HCT116 (cell line): ENCODE measurements around the gene TMEM132C. TPM values are rescaled to one million over a fixed set of nuclear protein-coding genes. Genes with fewer than 3 reads are reported as not detected.

Experiments used
- ATAC-seq: fragments of 200-7000 bp; cut with Tn5 transposase; 2 replicates; pipeline ENCODE4 v1.9.1; 2020; ENCODE audit warnings: mild to moderate bottlenecking, moderate library complexity
- BruUV-seq: library from RNA; stranded (reverse); fragments of 400-500 nt; replicated peaks from 2 replicates; lab custom pipeline; 2021; lab: Mats Ljungman, UMichigan
- CTCF ChIA-PET: fragments of 300-600 bp; sonication (Branson Sonifier 250); formaldehyde crosslinking; loops from one replicate; lab custom pipeline; 2021; ENCODE audit warnings: antibody characterized with exemption; lab: Charles Lee
- POLR2A ChIA-PET: fragments of 300-600, 350-600 bp; sonication (Branson Sonifier 250); formaldehyde crosslinking; loops from one replicate; lab custom pipeline; 2021; ENCODE audit warnings: antibody characterized with exemption; lab: Charles Lee
- RAD21 ChIA-PET, 2 experiments: fragments of 300-600 bp; sonication (Branson Sonifier 250); formaldehyde crosslinking; loops; one replicate each; lab custom pipeline; 2023; ENCODE audit warnings: low total read pairs in 2 of 2; ENCODE audit not compliant: uncharacterized antibody in 2 of 2, unreplicated experiment in 2 of 2, low non-redundant PET in 1 of 2; lab: Charles Lee
- DNase-seq: peaks from one replicate; pipeline ENCODE4 v3.0.0-alpha.2; 2010; ENCODE audit warnings: low read depth, low spot score
- H2AFZ ChIP-seq: fragments of 200-600 bp; shearing (Covaris generic), sonication (generic); 2 replicates; pipeline ENCODE4 v1.6.1; 2017; ENCODE audit warnings: low read depth, mixed run types, mixed read lengths, antibody characterized with exemption, low read length; ENCODE audit not compliant: poor library complexity, severe bottlenecking
- H3K27ac ChIP-seq: 2 replicates; pipeline ENCODE4 v1.5.1; 2012; ENCODE audit warnings: low read depth, low read length
- H3K27me3 ChIP-seq: fragments of 200-600 bp; sonication (generic); 2 replicates; pipeline ENCODE4 v1.6.1; 2016; ENCODE audit warnings: mixed run types, low read length, mixed read lengths; ENCODE audit not compliant: insufficient read depth
- H3K36me3 ChIP-seq, 2 experiments: fragments of 200-500 bp in 1 of 2; fragments of 200-600 bp in 1 of 2; sonication (Bioruptor generic) in 1 of 2; sonication (generic) in 1 of 2; 2 replicates each; pipeline versions ENCODE4 v1.5.1 to v1.6.1; 2014 to 2016; ENCODE audit warnings: low read length in 2 of 2, inconsistent platforms in 1 of 2, mixed read lengths in 1 of 2, mixed run types in 1 of 2; ENCODE audit not compliant: insufficient read depth in 2 of 2, control insufficient read depth in 1 of 2
- H3K4me1 ChIP-seq, 2 experiments: fragments of 200-600 bp in 1 of 2; sonication (generic) in 1 of 2; 2 replicates each; pipeline versions ENCODE4 v1.5.1 to v1.6.1; 2012 to 2017; ENCODE audit warnings: low read length in 2 of 2, inconsistent platforms in 1 of 2, mild to moderate bottlenecking in 1 of 2, mixed read lengths in 1 of 2, mixed run types in 1 of 2, moderate library complexity in 1 of 2; ENCODE audit not compliant: insufficient read depth in 2 of 2, control insufficient read depth in 1 of 2
- H3K4me2 ChIP-seq: fragments of 200-600 bp; sonication (generic); 2 replicates; pipeline ENCODE4 v1.6.1; 2017; ENCODE audit warnings: mixed run types, low read length, mixed read lengths
- H3K4me3 ChIP-seq, 2 experiments: fragments of 200-600 bp in 1 of 2; sonication (generic) in 1 of 2; replicated peaks in 1 of 2; 2 replicates each; pipeline ENCODE4 v1.5.1; 2011 to 2016; ENCODE audit warnings: low read length in 2 of 2, control low read depth in 1 of 2, low read depth in 1 of 2, mild to moderate bottlenecking in 1 of 2, mixed read lengths in 1 of 2, mixed run types in 1 of 2
- H3K79me2 ChIP-seq: fragments of 200-600 bp; sonication (generic); 2 replicates; pipeline ENCODE4 v1.6.1; 2017; ENCODE audit warnings: mild to moderate bottlenecking, mixed run types, low read length, moderate library complexity, mixed read lengths; ENCODE audit not compliant: insufficient read depth
- H3K9ac ChIP-seq: fragments of 200-600 bp; sonication (generic); 2 replicates; pipeline ENCODE4 v1.6.1; 2016; ENCODE audit warnings: low read length, mixed read lengths
- H3K9me2 ChIP-seq: fragments of 200-600 bp; sonication (generic), shearing (Covaris generic); 2 replicates; pipeline ENCODE4 v1.6.1; 2017; ENCODE audit warnings: mixed run types, mild to moderate bottlenecking, moderate library complexity; ENCODE audit not compliant: insufficient read depth
- H3K9me3 ChIP-seq, 2 experiments: fragments of 200-500 bp in 1 of 2; fragments of 200-600 bp in 1 of 2; sonication (Bioruptor generic) in 1 of 2; sonication (generic) in 1 of 2; 2 replicates each; pipeline ENCODE4 v1.6.1; 2014 to 2017; ENCODE audit warnings: low read length in 2 of 2, mixed read lengths in 2 of 2, inconsistent platforms in 1 of 2, low read depth in 1 of 2, mild to moderate bottlenecking in 1 of 2, mixed run types in 1 of 2, moderate library complexity in 1 of 2; ENCODE audit not compliant: control insufficient read depth in 1 of 2, insufficient read depth in 1 of 2
- H4K20me1 ChIP-seq: fragments of 200-600 bp; sonication (generic), shearing (Covaris generic); 2 replicates; pipeline ENCODE4 v1.6.1; 2017; ENCODE audit warnings: mixed run types, mild to moderate bottlenecking, moderate library complexity; ENCODE audit not compliant: insufficient read depth
- CTCF ChIP-seq, 3 experiments: fragments of 200-600 bp in 1 of 3; sonication (generic) in 1 of 3; IDR thresholded peaks in 2 of 3; conservative IDR thresholded peaks in 1 of 3; 2 replicates each; pipeline ENCODE4 v1.5.1; 2012 to 2017; ENCODE audit warnings: low read depth in 2 of 3, low read length in 2 of 3, antibody characterized with exemption in 1 of 3, borderline replicate concordance in 1 of 3, control low read depth in 1 of 3, mild to moderate bottlenecking in 1 of 3, mixed read lengths in 1 of 3, mixed run types in 1 of 3, moderate library complexity in 1 of 3; ENCODE audit not compliant: insufficient read depth in 1 of 3
- ELF1 ChIP-seq: IDR thresholded peaks from 2 replicates; pipeline ENCODE4 v1.6.1; 2012; ENCODE audit warnings: low read depth, borderline replicate concordance
- EZH2 ChIP-seq: fragments of 200-600 bp; sonication (generic); IDR thresholded peaks from 2 replicates; pipeline ENCODE4 v1.6.1; 2017; ENCODE audit warnings: antibody characterized with exemption, mixed run types
- EZH2phosphoT487 ChIP-seq: fragments of 200-600 bp; IDR thresholded peaks from 2 replicates; pipeline ENCODE4 v1.6.1; 2018; ENCODE audit warnings: antibody characterized with exemption, borderline replicate concordance
- FOSL1 ChIP-seq: IDR thresholded peaks from 2 replicates; pipeline ENCODE4 v1.6.1; 2012; ENCODE audit warnings: low read depth
- POLR2A ChIP-seq: IDR thresholded peaks from 2 replicates; pipeline ENCODE4 v1.7.0; 2011; ENCODE audit warnings: borderline replicate concordance; ENCODE audit not compliant: insufficient read depth, insufficient read length; ENCODE audit errors: extremely low read depth
- POLR2AphosphoS5 ChIP-seq: IDR thresholded peaks from 2 replicates; pipeline ENCODE4 v1.6.1; 2011; ENCODE audit warnings: mild to moderate bottlenecking, low read depth, low read length, moderate library complexity
- RAD21 ChIP-seq: IDR thresholded peaks from 2 replicates; pipeline ENCODE4 v1.6.1; 2012; ENCODE audit warnings: low read depth, mild to moderate bottlenecking
- SRF ChIP-seq: IDR thresholded peaks from 2 replicates; pipeline ENCODE4 v1.6.1; 2012; ENCODE audit warnings: low read depth
- TCF7L2 ChIP-seq: IDR thresholded peaks from 2 replicates; pipeline ENCODE4 v1.7.0; 2011; ENCODE audit warnings: borderline replicate concordance, inconsistent platforms; ENCODE audit not compliant: insufficient read depth, insufficient read length; ENCODE audit errors: extremely low read depth
- YY1 ChIP-seq: IDR thresholded peaks from 2 replicates; pipeline ENCODE4 v1.6.1; 2011; ENCODE audit warnings: low read length, low read depth, moderate library complexity, mild to moderate bottlenecking; ENCODE audit not compliant: insufficient replicate concordance; ENCODE audit errors: extremely low read depth
- ZBTB33 ChIP-seq: IDR thresholded peaks from 2 replicates; pipeline ENCODE4 v1.6.1; 2011; ENCODE audit warnings: mild to moderate bottlenecking, low read length, moderate library complexity; ENCODE audit not compliant: insufficient replicate concordance; ENCODE audit errors: extremely low read depth
- ZFX ChIP-seq: fragments of 450-650 bp; IDR thresholded peaks from 2 replicates; pipeline ENCODE4 v1.6.1; 2017
- ZNF274 ChIP-seq: fragments of 200-500 bp; sonication (Bioruptor generic); IDR thresholded peaks from 2 replicates; pipeline ENCODE4 v1.6.1; 2014; ENCODE audit warnings: mild to moderate bottlenecking, low read depth, low read length, inconsistent platforms
- intact Hi-C: fragments of 100-400 bp; cut with micrococcal nuclease; formaldehyde crosslinking; loops from 2 replicates; pipeline ENCODE4 v1.10.0; 2022
- total RNA-seq: library from RNA; stranded (reverse); gene quantifications from one replicate; pipeline ENCODE4 v1.2.1, GENCODE V29; 2021; ENCODE audit not compliant: unreplicated experiment
- TF ChIP-seq, protein P1 (sequence below): IDR thresholded peaks from 2 replicates; pipeline ENCODE4 v1.6.1; 2012; ENCODE audit warnings: low read depth

Gene TMEM132C
- total RNA-seq, 1 experiment from 2014 or later = not detected

DNA sequence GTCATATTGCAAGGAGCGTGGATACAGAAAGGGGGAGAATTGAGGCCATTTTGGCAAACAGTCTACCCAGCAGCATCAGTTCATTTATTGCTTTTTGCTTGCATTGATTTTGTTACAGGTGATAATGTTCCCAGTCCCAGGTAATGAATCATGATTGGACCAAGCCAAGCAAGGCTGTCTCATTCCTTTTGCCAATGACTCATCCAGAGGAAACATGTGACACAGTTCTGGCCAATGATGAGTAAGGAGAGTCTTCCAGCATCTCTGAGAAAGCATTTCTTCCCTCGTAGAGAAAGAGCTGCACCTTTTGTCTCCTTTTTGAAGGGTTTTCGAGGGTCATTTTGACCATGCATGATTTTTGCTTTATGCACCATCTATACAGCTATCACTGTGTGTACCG lies 488.6 kb downstream of the TMEM132C start:
- TF ChIP-seq CTCF (IDR thresholded peaks at IDR 0.05 in 2 of 3, conservative IDR thresholded peaks at IDR 0.05 in 1 of 3; ENCODE audit: borderline replicate concordance in 1 of 3, insufficient read depth in 1 of 3, low read depth in 2 of 3, low read length in 2 of 3) (no peak), ZFX (no peak), ZNF274 (no peak), FOSL1 (no peak), YY1 (no peak), RAD21 (no peak), EZH2 (no peak), ELF1 (no peak), ZBTB33 (no peak), POLR2A (no peak), EZH2phosphoT487 (no peak), POLR2AphosphoS5 (no peak), TCF7L2 (no peak), SRF (no peak)
- TF ChIP-seq, protein P1, sequence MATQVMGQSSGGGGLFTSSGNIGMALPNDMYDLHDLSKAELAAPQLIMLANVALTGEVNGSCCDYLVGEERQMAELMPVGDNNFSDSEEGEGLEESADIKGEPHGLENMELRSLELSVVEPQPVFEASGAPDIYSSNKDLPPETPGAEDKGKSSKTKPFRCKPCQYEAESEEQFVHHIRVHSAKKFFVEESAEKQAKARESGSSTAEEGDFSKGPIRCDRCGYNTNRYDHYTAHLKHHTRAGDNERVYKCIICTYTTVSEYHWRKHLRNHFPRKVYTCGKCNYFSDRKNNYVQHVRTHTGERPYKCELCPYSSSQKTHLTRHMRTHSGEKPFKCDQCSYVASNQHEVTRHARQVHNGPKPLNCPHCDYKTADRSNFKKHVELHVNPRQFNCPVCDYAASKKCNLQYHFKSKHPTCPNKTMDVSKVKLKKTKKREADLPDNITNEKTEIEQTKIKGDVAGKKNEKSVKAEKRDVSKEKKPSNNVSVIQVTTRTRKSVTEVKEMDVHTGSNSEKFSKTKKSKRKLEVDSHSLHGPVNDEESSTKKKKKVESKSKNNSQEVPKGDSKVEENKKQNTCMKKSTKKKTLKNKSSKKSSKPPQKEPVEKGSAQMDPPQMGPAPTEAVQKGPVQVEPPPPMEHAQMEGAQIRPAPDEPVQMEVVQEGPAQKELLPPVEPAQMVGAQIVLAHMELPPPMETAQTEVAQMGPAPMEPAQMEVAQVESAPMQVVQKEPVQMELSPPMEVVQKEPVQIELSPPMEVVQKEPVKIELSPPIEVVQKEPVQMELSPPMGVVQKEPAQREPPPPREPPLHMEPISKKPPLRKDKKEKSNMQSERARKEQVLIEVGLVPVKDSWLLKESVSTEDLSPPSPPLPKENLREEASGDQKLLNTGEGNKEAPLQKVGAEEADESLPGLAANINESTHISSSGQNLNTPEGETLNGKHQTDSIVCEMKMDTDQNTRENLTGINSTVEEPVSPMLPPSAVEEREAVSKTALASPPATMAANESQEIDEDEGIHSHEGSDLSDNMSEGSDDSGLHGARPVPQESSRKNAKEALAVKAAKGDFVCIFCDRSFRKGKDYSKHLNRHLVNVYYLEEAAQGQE = no peak
- ChIA-PET POLR2A (no interaction called here), RAD21 (no interaction called here), CTCF (no interaction called here)
- no peaks in the 10 kb centered on the region for H3K9me3 ChIP-seq
- H3K9ac ChIP-seq = no peak overlapping the region
- H3K27me3 ChIP-seq = 0 out of 2 replicates have a peak, but pooled peaks cover 3% of the 10 kb centered on the region
- DNase-seq (no peak), ATAC-seq (no peak)
- no peaks in the 10 kb centered on the region for H3K9me2 ChIP-seq
- no peaks in the 10 kb centered on the region for H3K79me2 ChIP-seq
- H3K4me3 ChIP-seq = no peak overlapping the region
- no peak overlapping the region for H2AFZ ChIP-seq
- intact Hi-C loops = no loop called here
- no peak overlapping the region for H3K27ac ChIP-seq
- no peak overlapping the region for H3K4me2 ChIP-seq
- H3K4me1 ChIP-seq = no peaks in the 10 kb centered on the region
- H4K20me1 ChIP-seq = no peaks in the 10 kb centered on the region
- no peaks in the 10 kb centered on the region for H3K36me3 ChIP-seq
- no TSS peak for BruUV-seq
